CD4-positive, CD25-positive, alpha-beta regulatory T cell (primary cell): Measurements from ENCODE around the gene SHLD2. TPM values are rescaled to one million over a fixed set of nuclear protein-coding genes. Genes with fewer than 3 reads are reported as not detected.
"Not testable (repeated sequence)": the region's sequence is repeated elsewhere in the genome, so short reads cannot be mapped to it uniquely, and the experiment has no call there.

Source experiments
- ATAC-seq, 2 donors: fragments of 150-1000 bp; cut with Tn5 transposase; one replicate each; pipeline ENCODE4 v1.10.0; 2021; ENCODE audit warnings: low read depth in 2 of 2, moderate number of reproducible peaks in 2 of 2, moderate library complexity in 1 of 2
- DNase-seq, 3 donors: peaks; one replicate each; pipeline versions ENCODE4 v3.0.0 to v3.0.0-alpha.2; 2012 to 2022; ENCODE audit warnings: mixed read lengths in 1 of 3
- H3K27ac ChIP-seq: one replicate; pipeline ENCODE4 v1.7.0; 2013; ENCODE audit warnings: mild to moderate bottlenecking, low read length; ENCODE audit not compliant: insufficient read depth, poor library complexity, severe bottlenecking
- H3K27me3 ChIP-seq: one replicate; pipeline ENCODE4 v1.7.0; 2013; ENCODE audit warnings: low read length; ENCODE audit not compliant: control insufficient read depth, insufficient read depth
- H3K36me3 ChIP-seq: one replicate; pipeline ENCODE4 v1.7.0; 2013; ENCODE audit warnings: mild to moderate bottlenecking, low read length, moderate library complexity; ENCODE audit not compliant: control insufficient read depth, insufficient read depth
- H3K4me1 ChIP-seq: 2 replicates; pipeline ENCODE4 v1.7.0; 2013; ENCODE audit warnings: mild to moderate bottlenecking, low read length; ENCODE audit not compliant: insufficient read depth, control insufficient read depth, poor library complexity, severe bottlenecking
- H3K4me3 ChIP-seq: one replicate; pipeline ENCODE4 v1.7.0; 2013; ENCODE audit warnings: low read depth, mild to moderate bottlenecking, low read length, moderate library complexity
- H3K9me3 ChIP-seq, 2 experiments: 1 replicate in 1 of 2; 2 replicates in 1 of 2; pipeline ENCODE4 v1.7.0; 2013; ENCODE audit warnings: low read length in 2 of 2, mild to moderate bottlenecking in 1 of 2, moderate library complexity in 1 of 2; ENCODE audit not compliant: control insufficient read depth in 2 of 2
- H3K27ac Mint-ChIP-seq, 3 donors: one replicate each; pipeline ENCODE4 v1.8.0; 2020 to 2022; ENCODE audit warnings: mild to moderate bottlenecking in 3 of 3, mixed read lengths in 3 of 3, moderate library complexity in 2 of 3
- H3K27me3 Mint-ChIP-seq: one replicate; pipeline ENCODE4 v1.8.0; 2022; ENCODE audit warnings: mild to moderate bottlenecking, mixed read lengths
- H3K36me3 Mint-ChIP-seq: one replicate; pipeline ENCODE4 v1.8.0; 2020; ENCODE audit warnings: mixed read lengths
- H3K4me1 Mint-ChIP-seq, 4 donors: one replicate each; pipeline ENCODE4 v1.8.0; 2020 to 2022; ENCODE audit warnings: mixed read lengths in 4 of 4, mild to moderate bottlenecking in 1 of 4
- H3K4me3 Mint-ChIP-seq, 4 donors: one replicate each; pipeline ENCODE4 v1.8.0; 2020 to 2022; ENCODE audit warnings: mild to moderate bottlenecking in 4 of 4, mixed read lengths in 4 of 4, moderate library complexity in 3 of 4
- H3K9me3 Mint-ChIP-seq, 7 donors: one replicate each; pipeline ENCODE4 v1.8.0; 2020 to 2022; ENCODE audit warnings: mixed read lengths in 7 of 7, mild to moderate bottlenecking in 3 of 7, moderate library complexity in 2 of 7
- polyA plus RNA-seq, 4 donors: library from polyadenylated mRNA; unstranded; fragments of 300-500 nt; fragmentation: Illumina TruSeq; gene quantifications; one replicate each; pipeline ENCODE4 v1.2.3, GENCODE V29; 2021
- total RNA-seq: library from RNA; stranded (reverse); gene quantifications from one replicate; pipeline ENCODE4 v1.2.3, GENCODE V29; 2022

Gene SHLD2
- total and polyA plus RNA-seq, 5 donors from 2014 or later, result 20.9 to 32.8 (median 23.8) TPM

GRCh38 chr10:87156841-87157240, 61.8 kb downstream of the SHLD2 start:
- not testable (repeated sequence) for H3K4me3 Mint-ChIP-seq, H3K9me3 Mint-ChIP-seq

GRCh38 chr10:87157821-87158220, 62.8 kb downstream of the SHLD2 start:
- peaks cover 12% of the 10 kb centered on the region for H3K36me3 Mint-ChIP-seq
- H3K9me3 ChIP-seq, H3K27ac Mint-ChIP-seq, H3K4me1 Mint-ChIP-seq, ATAC-seq, H3K27ac ChIP-seq, H3K9me3 Mint-ChIP-seq, H3K27me3 ChIP-seq, DNase-seq, H3K4me1 ChIP-seq, H3K4me3 ChIP-seq, H3K27me3 Mint-ChIP-seq, H3K4me3 Mint-ChIP-seq, H3K36me3 ChIP-seq: not testable (repeated sequence)

More at GRCh38 chr10:87156841-87157240, 61.8 kb downstream of the SHLD2 start:
- not testable (repeated sequence) for H3K4me1 Mint-ChIP-seq, H3K4me1 ChIP-seq, ATAC-seq, H3K27ac Mint-ChIP-seq, H3K27me3 ChIP-seq, H3K36me3 ChIP-seq, H3K27ac ChIP-seq, DNase-seq, H3K27me3 Mint-ChIP-seq, H3K4me3 ChIP-seq, H3K9me3 ChIP-seq
- peaks cover 12% of the 10 kb centered on the region for H3K36me3 Mint-ChIP-seq

GRCh38 chr10:87162703-87163293, 67.8 kb downstream of the SHLD2 start:
- Mint-ChIP-seq H3K36me3 (peaks cover 14% of the 10 kb centered on the region), H3K27ac (peak overlapping the region in 1 of 3 donors; percentile 46)
- not testable (repeated sequence) for DNase-seq, H3K4me1 Mint-ChIP-seq, H3K4me3 Mint-ChIP-seq, ATAC-seq, H3K36me3 ChIP-seq, H3K27me3 ChIP-seq, H3K4me3 ChIP-seq, H3K4me1 ChIP-seq, H3K27me3 Mint-ChIP-seq, H3K27ac ChIP-seq, H3K9me3 ChIP-seq, H3K9me3 Mint-ChIP-seq

GRCh38 chr10:87163414-87163813, 68.4 kb downstream of the SHLD2 start:
- H3K36me3 ChIP-seq, H3K27me3 ChIP-seq, H3K27me3 Mint-ChIP-seq, H3K4me3 ChIP-seq, H3K4me1 ChIP-seq, H3K9me3 ChIP-seq, H3K9me3 Mint-ChIP-seq, H3K4me3 Mint-ChIP-seq, H3K27ac ChIP-seq, ATAC-seq, H3K4me1 Mint-ChIP-seq, DNase-seq: not testable (repeated sequence)
- peak overlapping the region in 1 of 3 donors; percentile 46 for H3K27ac Mint-ChIP-seq
- peaks cover 12% of the 10 kb centered on the region for H3K36me3 Mint-ChIP-seq

GRCh38 chr10:87169857-87170256, 74.9 kb downstream of the SHLD2 start:
- not testable (repeated sequence) for H3K36me3 Mint-ChIP-seq, H3K9me3 ChIP-seq, H3K36me3 ChIP-seq, H3K4me1 ChIP-seq, H3K27me3 ChIP-seq, H3K4me1 Mint-ChIP-seq, ATAC-seq, H3K27me3 Mint-ChIP-seq, H3K27ac ChIP-seq, H3K9me3 Mint-ChIP-seq, H3K4me3 ChIP-seq, H3K4me3 Mint-ChIP-seq, DNase-seq
- H3K27ac Mint-ChIP-seq, result peak overlapping the region in 1 of 3 donors; percentile 11

- not testable (repeated sequence) for H3K4me1 ChIP-seq, H3K9me3 Mint-ChIP-seq, H3K4me3 ChIP-seq, H3K27me3 ChIP-seq, H3K27ac Mint-ChIP-seq, H3K9me3 ChIP-seq, H3K27me3 Mint-ChIP-seq, H3K36me3 Mint-ChIP-seq, DNase-seq, H3K27ac ChIP-seq, H3K36me3 ChIP-seq, ATAC-seq, H3K4me3 Mint-ChIP-seq, H3K4me1 Mint-ChIP-seq
Observed at GRCh38 chr10:87170705-87171104, 75.7 kb downstream of the SHLD2 start.

GRCh38 chr10:87171670-87172069, 76.7 kb downstream of the SHLD2 start:
- H3K36me3 ChIP-seq, ATAC-seq, H3K4me1 ChIP-seq, H3K4me1 Mint-ChIP-seq, H3K27me3 ChIP-seq, H3K9me3 ChIP-seq, H3K27ac ChIP-seq, H3K27me3 Mint-ChIP-seq, H3K27ac Mint-ChIP-seq, H3K4me3 ChIP-seq, H3K4me3 Mint-ChIP-seq, DNase-seq, H3K9me3 Mint-ChIP-seq, H3K36me3 Mint-ChIP-seq: not testable (repeated sequence)

- DNase-seq, H3K27me3 Mint-ChIP-seq, H3K27ac ChIP-seq, H3K4me3 Mint-ChIP-seq, H3K4me1 Mint-ChIP-seq, H3K9me3 Mint-ChIP-seq, H3K4me3 ChIP-seq, ATAC-seq, H3K9me3 ChIP-seq, H3K36me3 Mint-ChIP-seq, H3K36me3 ChIP-seq, H3K27me3 ChIP-seq, H3K4me1 ChIP-seq, H3K27ac Mint-ChIP-seq: not testable (repeated sequence)
Observed at GRCh38 chr10:87172178-87172577, 77.2 kb downstream of the SHLD2 start.
